IPS-11a (cell line): ENCODE results near the gene CEP162.
"Not testable (repeated sequence)": the region's sequence is repeated elsewhere in the genome, so short reads cannot be mapped to it uniquely, and the experiment has no call there.

Source experiments
- H3K4me3 ChIP-seq: one replicate; pipeline ENCODE4 v1.5.1; 2013; ENCODE audit warnings: low read depth, low read length, control low read depth

CEP162 gene

DNA sequence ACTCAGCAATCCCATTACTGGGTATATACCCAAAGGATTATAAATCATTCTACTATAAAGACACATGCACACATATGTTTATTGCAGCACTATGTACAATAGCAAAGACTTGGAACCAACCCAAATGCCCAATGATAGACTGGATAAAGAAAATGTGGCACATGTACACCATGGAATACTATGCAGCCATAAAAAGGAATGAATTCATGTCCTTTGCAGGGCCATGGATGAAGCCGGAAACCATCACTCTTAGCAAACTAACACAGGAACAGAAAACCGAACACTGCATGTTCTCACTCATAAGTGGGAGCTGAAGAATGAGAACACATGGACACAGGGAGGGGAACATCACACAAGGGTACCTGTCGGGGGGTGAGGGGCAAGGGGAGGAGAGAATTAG lies 63.1 kb downstream of the CEP162 start:
- not testable (repeated sequence) for H3K4me3 ChIP-seq

- no peak overlapping the region for H3K4me3 ChIP-seq
These were observed 66.3 kb downstream of the CEP162 start for GRCh38 chr6:84161190-84161589.

GRCh38 chr6:84156306-84156705 lies 71.1 kb downstream of the CEP162 start:
- H3K4me3 ChIP-seq: no peak overlapping the region

GRCh38 chr6:84151669-84152068 lies 75.8 kb downstream of the CEP162 start:
- no peak overlapping the region for H3K4me3 ChIP-seq

DNA sequence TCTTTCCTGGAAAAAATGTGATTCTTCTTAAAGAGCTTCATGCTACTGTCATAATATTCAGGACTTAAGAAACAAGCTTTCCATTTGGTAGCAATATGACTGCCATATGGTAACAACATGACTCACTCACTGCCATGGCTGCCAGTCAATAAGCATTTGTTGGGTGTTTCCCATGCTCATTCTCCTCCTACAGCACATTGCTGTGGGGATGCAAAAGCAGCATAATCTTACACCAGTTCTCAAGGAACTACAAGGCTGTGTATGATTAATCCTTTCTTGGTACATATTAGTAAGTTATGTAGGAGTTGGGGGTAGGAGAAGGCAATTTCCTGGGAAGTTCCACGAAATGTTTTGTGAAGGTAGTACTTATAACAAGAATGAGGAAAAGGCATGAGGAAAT lies 76.7 kb downstream of the CEP162 start:
- no peak overlapping the region for H3K4me3 ChIP-seq

DNA sequence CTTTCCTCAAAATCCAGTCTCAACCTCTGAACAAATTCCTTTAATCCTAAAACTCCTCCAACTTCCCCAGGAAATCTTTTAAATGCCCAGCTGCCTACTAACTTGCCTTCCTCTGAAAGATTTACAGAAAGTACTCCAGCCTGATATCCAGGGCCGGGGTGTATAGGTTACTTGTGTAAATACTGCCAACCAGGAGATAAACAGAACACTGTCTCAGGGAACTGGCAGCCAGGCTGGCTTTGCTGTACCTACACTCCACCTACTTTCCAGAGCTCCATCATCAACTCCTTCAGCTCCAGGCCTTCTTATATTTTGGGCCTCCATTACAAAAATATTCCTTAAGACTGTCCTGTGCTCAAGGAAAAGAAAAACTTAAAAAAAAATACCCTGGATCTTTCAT lies 85.9 kb downstream of the CEP162 start:
- H3K4me3 ChIP-seq: no peak overlapping the region

DNA sequence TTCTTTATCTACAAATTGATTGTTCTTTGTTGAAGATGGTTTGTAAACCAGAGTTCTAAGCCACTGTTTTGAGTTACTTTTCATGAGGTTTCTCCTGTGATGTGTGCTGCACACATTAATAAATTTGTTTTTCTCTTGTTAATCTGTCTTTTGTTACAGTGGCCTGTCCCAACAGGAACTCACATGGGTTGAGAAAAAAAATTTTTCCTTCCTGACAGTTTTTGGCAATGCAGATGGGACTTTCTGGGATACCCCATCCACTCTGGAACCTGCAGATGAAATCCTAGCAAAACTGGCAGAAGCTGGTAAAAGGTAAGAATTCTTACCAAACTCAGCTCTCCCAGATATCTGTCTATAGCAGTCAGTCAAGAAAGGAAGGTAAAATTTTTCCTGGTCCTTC lies 88.1 kb downstream of the CEP162 start:
- H3K4me3 ChIP-seq: no peak overlapping the region

- H3K4me3 ChIP-seq: no peak overlapping the region
These were observed 89.4 kb downstream of the CEP162 start for GRCh38 chr6:84137989-84138575.

GRCh38 chr6:84137051-84137375 lies 90.4 kb downstream of the CEP162 start:
- no peak overlapping the region for H3K4me3 ChIP-seq

- H3K4me3 ChIP-seq: no peak overlapping the region
These were observed 90.9 kb downstream of the CEP162 start for GRCh38 chr6:84136364-84137050.

- no peak overlapping the region for H3K4me3 ChIP-seq
These were observed 92.2 kb downstream of the CEP162 start for GRCh38 chr6:84135291-84135690.

DNA sequence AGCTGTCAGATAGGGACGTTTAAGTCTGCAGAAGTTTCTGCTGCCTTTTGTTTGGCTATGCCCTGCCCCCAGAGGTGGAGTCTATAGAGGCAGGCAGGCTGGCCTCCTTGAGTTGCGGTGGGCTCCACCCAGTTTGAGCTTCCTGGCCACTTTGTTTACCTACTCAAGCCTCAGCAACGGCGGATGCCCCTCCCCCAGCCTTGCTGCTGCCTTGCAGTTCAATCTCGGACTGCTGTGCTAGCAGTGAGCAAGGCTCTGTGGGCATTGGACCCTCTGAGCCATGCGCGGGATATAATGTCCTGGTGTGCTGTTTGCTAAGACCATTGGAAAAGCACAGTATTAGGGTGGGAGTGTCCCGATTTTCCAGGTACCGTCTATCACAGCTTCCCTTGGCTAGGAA lies 94.1 kb downstream of the CEP162 start:
- not testable (repeated sequence) for H3K4me3 ChIP-seq

GRCh38 chr6:84129588-84129987 lies 97.9 kb downstream of the CEP162 start:
- H3K4me3 ChIP-seq: not testable (repeated sequence)

- H3K4me3 ChIP-seq: no peak overlapping the region
These were observed 104.3 kb downstream of the CEP162 start for GRCh38 chr6:84123186-84123585.

- no peak overlapping the region for H3K4me3 ChIP-seq
These were observed 108.2 kb downstream of the CEP162 start for GRCh38 chr6:84119277-84119676.

GRCh38 chr6:84118191-84118590 lies 109.3 kb downstream of the CEP162 start:
- no peak overlapping the region for H3K4me3 ChIP-seq

GRCh38 chr6:84114933-84115594 lies 112.4 kb downstream of the CEP162 start:
- not testable (repeated sequence) for H3K4me3 ChIP-seq

DNA sequence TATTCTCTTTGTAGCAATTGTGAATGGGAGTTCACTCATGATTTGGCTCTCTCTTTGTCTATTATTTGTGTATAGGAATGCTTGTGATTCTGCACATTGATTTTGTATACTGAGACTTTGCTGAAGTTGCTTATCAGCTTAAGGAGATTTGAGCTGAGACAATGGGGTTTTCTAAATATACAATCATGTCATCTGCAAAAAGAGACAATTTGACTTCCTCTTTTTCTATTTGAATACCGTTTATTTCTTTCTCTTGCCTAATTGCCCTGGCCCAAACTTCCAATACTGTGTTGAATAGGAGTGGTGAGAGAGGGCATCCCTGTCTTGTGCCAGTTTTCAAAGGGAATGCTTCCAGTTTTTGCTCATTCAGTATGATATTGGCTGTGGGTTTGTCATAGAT lies 116.1 kb downstream of the CEP162 start:
- H3K4me3 ChIP-seq: not testable (repeated sequence)

- no peak overlapping the region for H3K4me3 ChIP-seq
These were observed 119.9 kb downstream of the CEP162 start for GRCh38 chr6:84107495-84107894.

GRCh38 chr6:84105215-84105924 lies 122.1 kb downstream of the CEP162 start:
- H3K4me3 ChIP-seq: not testable (repeated sequence)

DNA sequence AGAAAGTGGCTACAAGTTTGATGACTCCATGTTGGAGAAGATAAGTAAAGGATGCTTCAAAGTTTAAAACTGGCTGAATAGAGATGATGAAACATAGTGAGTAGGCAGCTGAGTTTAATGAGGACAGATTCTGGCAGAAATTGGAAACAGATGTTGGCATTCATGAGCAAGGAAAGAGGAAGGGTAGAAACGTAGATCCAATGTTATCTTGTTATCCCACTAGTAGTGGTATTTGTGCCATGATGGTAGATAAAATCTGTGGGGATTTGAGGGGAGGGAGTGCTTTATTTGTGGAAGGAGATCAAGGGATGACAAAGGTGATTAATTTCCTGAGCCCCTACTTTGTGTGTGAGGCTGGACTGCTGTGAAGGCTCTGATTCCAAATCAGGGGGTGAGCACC lies 124.4 kb downstream of the CEP162 start:
- H3K4me3 ChIP-seq: no peak overlapping the region

GRCh38 chr6:84095156-84095555 lies 132.3 kb downstream of the CEP162 start:
- no peak overlapping the region for H3K4me3 ChIP-seq
